Muscle of arm (tissue), 12 donors: Measurements from ENCODE around the gene KANSL2. TPM values are rescaled to one million over a fixed set of nuclear protein-coding genes. Genes with fewer than 3 reads are reported as not detected.

Experiments used
- DNase-seq: peaks from one replicate; pipeline ENCODE4 v3.0.0-alpha.2; 2013
- polyA plus RNA-seq, 12 donors: library from polyadenylated mRNA; unstranded; fragments of 120-200 nt; gene quantifications; one replicate each; pipeline ENCODE4 v1.2.1, GENCODE V29; 2013; ENCODE audit not compliant: insufficient read length in 12 of 12

Gene KANSL2
- polyA plus RNA-seq, 12 donors: 26.4 to 41.8 (median 35.2) TPM; not detected in 1

DNA sequence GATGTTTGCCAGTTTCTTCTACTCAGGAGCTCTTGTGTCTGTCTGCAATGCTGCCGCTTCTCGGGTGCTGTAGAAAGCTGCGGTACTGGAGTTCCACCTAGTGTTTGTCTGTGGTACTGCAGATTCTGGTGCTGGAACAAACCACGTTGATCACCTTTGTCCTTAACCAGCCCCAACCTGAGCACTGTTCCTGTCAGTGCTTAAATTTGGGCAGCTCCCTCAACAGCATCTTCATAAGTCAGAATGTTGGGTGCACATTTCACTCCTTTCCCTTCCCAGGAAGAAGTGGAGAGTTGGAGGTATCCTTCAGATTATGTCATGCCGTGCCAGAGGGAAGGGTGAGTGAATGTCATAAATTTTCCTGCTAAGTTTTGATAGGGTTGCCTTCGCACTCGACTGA is 63.5 kb downstream of the KANSL2 start:
- peak; percentile 77 for DNase-seq

DNA sequence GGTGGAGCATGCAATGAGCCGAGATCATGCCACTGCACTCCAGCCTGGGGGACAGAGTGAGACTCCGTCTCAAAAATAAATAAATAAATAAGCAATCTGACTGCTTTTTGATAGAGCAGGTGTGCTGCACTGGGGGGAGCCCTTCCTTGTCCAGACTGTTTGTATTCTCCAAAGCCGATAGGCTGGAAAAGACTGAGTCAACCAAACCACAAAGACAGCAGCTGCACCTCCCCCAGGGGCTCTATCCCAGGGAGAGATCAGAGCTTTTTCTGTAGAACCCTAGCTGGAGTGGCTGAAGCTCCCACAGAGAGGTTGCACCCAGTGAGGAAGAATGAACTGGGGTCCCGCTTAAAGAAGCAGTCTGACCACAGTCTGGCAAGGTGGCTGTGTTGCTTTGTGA is 66.4 kb downstream of the KANSL2 start:
- DNase-seq: no peak

GRCh38 chr12:48613321-48613720 is 68.7 kb downstream of the KANSL2 start:
- no peak for DNase-seq

Other genes with a start within 250 kb of the KANSL2 start
- under 1 TPM in 1 of 12 donors, not detected in 11; 0.22 TPM for gene ANP32D, start 209.7 kb downstream of the KANSL2 start, polyA plus RNA-seq
- gene C12orf54, start 199.7 kb downstream of the KANSL2 start, polyA plus RNA-seq: 1 to 10 TPM in 1 of 12 donors, under 1 TPM in 7, not detected in 4; 0.24 to 1.1 (median 0.54) TPM
- not detected for gene OR8S1, start 156.6 kb downstream of the KANSL2 start, polyA plus RNA-seq
- not detected for gene LALBA, start 112.2 kb downstream of the KANSL2 start, polyA plus RNA-seq
- 10 to 100 TPM in 11 of 12 donors, not detected in 1; 15.9 to 46.1 (median 20.3) TPM for gene CCNT1, start 34.5 kb upstream of the KANSL2 start, polyA plus RNA-seq
- gene ADCY6, start 106.9 kb upstream of the KANSL2 start, polyA plus RNA-seq: 10 to 100 TPM in 11 of 12 donors, not detected in 1; 33.8 to 53.0 (median 38.6) TPM
- 10 to 100 TPM in 11 of 12 donors, not detected in 1; 13.9 to 46.7 (median 16.8) TPM for gene CACNB3, start 136.3 kb upstream of the KANSL2 start, polyA plus RNA-seq
- 10 to 100 TPM in 11 of 12 donors, not detected in 1; 41.8 to 85.1 (median 62.4) TPM for gene DDX23, start 169.9 kb upstream of the KANSL2 start, polyA plus RNA-seq
- 1 to 10 TPM in 2 of 12 donors, under 1 TPM in 8, not detected in 2; 0.32 to 1.3 (median 0.58) TPM for gene RND1, start 183.6 kb upstream of the KANSL2 start, polyA plus RNA-seq
- 10 to 100 TPM in 11 of 12 donors, not detected in 1; 15.2 to 35.3 (median 23.3) TPM for gene FKBP11, start 243.3 kb upstream of the KANSL2 start, polyA plus RNA-seq